SK-N-SH treated with all-trans-retinoic acid at 6 μM for 48 hours (cell line): ENCODE measurements around the gene CYP11A1.

Experiments used
- ATAC-seq: fragments of 200-7000 bp; cut with Tn5 transposase; 3 replicates; pipeline ENCODE4 v1.9.1; 2020; ENCODE audit warnings: mild to moderate bottlenecking, moderate library complexity
- ARNTL ChIP-seq: fragments of 450-650 bp; formaldehyde crosslinking; IDR thresholded peaks from 2 replicates; pipeline ENCODE4 v1.5.0; 2020; ENCODE audit warnings: low read depth, mild to moderate bottlenecking, moderate library complexity, borderline replicate concordance
- BACH2 ChIP-seq: fragments of 250-450 bp; sonication (Bioruptor Pico); IDR thresholded peaks from 2 replicates; pipeline ENCODE4 v1.9.0; 2021; ENCODE audit warnings: mild to moderate bottlenecking, borderline replicate concordance
- CSDC2 ChIP-seq: fragments of 250-450 bp; sonication (Bioruptor Pico); IDR thresholded peaks from 2 replicates; pipeline ENCODE4 v1.5.0; 2020; ENCODE audit warnings: mild to moderate bottlenecking, moderate library complexity
- ESRRG ChIP-seq: fragments of 250-450 bp; sonication (Bioruptor Pico); IDR thresholded peaks from 2 replicates; pipeline ENCODE4 v1.6.1; 2021; ENCODE audit warnings: mild to moderate bottlenecking
- GLIS3 ChIP-seq: fragments of 250-450 bp; sonication (Bioruptor Pico); IDR thresholded peaks from 2 replicates; pipeline ENCODE4 v1.5.0; 2020; ENCODE audit warnings: mild to moderate bottlenecking, moderate library complexity
- ISL1 ChIP-seq: fragments of 250-450 bp; sonication (Bioruptor Pico); IDR thresholded peaks from 2 replicates; pipeline ENCODE4 v2.1.2; 2022; ENCODE audit warnings: mild to moderate bottlenecking, moderate library complexity
- OSR1 ChIP-seq: fragments of 250-450 bp; sonication (Bioruptor Pico); IDR thresholded peaks from 2 replicates; pipeline ENCODE4 v1.8.0; 2022; ENCODE audit warnings: moderate library complexity, mild to moderate bottlenecking, inconsistent platforms
- PPARA ChIP-seq: fragments of 250-450 bp; sonication (Bioruptor Pico); IDR thresholded peaks from 2 replicates; pipeline ENCODE4 v1.5.0; 2020; ENCODE audit warnings: mild to moderate bottlenecking, borderline replicate concordance
- RARB ChIP-seq: fragments of 250-450 bp; sonication (Bioruptor Pico); IDR thresholded peaks from 2 replicates; pipeline ENCODE4 v1.8.0; 2021; ENCODE audit warnings: mild to moderate bottlenecking, moderate library complexity
- TCF4 ChIP-seq: fragments of 250-450 bp; sonication (Bioruptor Pico); IDR thresholded peaks from 2 replicates; pipeline ENCODE4 v1.8.0; 2021; ENCODE audit warnings: mild to moderate bottlenecking, moderate library complexity, borderline replicate concordance
- TOX ChIP-seq: fragments of 250-450 bp; sonication (Bioruptor Pico); IDR thresholded peaks from 2 replicates; pipeline ENCODE4 v1.8.0; 2021; ENCODE audit warnings: mild to moderate bottlenecking, moderate library complexity, borderline replicate concordance
- ZC3H10 ChIP-seq: fragments of 250-450 bp; sonication (Bioruptor Pico); IDR thresholded peaks from 2 replicates; pipeline ENCODE4 v1.5.1; 2021; ENCODE audit warnings: mild to moderate bottlenecking, moderate library complexity
- ZFP3 ChIP-seq: fragments of 250-450 bp; sonication (Bioruptor Pico); IDR thresholded peaks from 2 replicates; pipeline ENCODE4 v1.5.0; 2020; ENCODE audit warnings: mild to moderate bottlenecking, moderate library complexity
- ZFP30 ChIP-seq: fragments of 450-650 bp; formaldehyde crosslinking; IDR thresholded peaks from 2 replicates; pipeline ENCODE4 v1.5.0; 2022; ENCODE audit warnings: mild to moderate bottlenecking, moderate library complexity
- ZNF565 ChIP-seq: fragments of 450-650 bp; formaldehyde crosslinking; conservative IDR thresholded peaks from 2 replicates; pipeline ENCODE4 v1.5.0; 2020; ENCODE audit warnings: low read depth, mild to moderate bottlenecking, moderate library complexity
- ZNF70 ChIP-seq: fragments of 450-650 bp; formaldehyde crosslinking; IDR thresholded peaks from 2 replicates; pipeline ENCODE4 v1.5.0; 2020; ENCODE audit warnings: mild to moderate bottlenecking, moderate library complexity
- ZNF8 ChIP-seq: fragments of 450-650 bp; formaldehyde crosslinking; IDR thresholded peaks from 2 replicates; pipeline ENCODE4 v1.5.0; 2020; ENCODE audit warnings: mild to moderate bottlenecking, moderate library complexity
- TF ChIP-seq, protein P1 (sequence below): fragments of 250-450 bp; sonication (Bioruptor Pico); IDR thresholded peaks from 2 replicates; pipeline ENCODE4 v1.8.0; 2021; ENCODE audit warnings: low read depth, mild to moderate bottlenecking, moderate library complexity, borderline replicate concordance
- TF ChIP-seq, protein P2 (sequence below): fragments of 250-450 bp; sonication (Bioruptor Pico); IDR thresholded peaks from 2 replicates; pipeline ENCODE4 v1.5.1; 2021; ENCODE audit warnings: mild to moderate bottlenecking, moderate library complexity
- TF ChIP-seq, protein P3 (sequence below): fragments of 250-450 bp; sonication (Bioruptor Pico); IDR thresholded peaks from 2 replicates; pipeline ENCODE4 v1.5.0; 2020; ENCODE audit warnings: mild to moderate bottlenecking, moderate library complexity
- TF ChIP-seq, protein P4 (sequence below): fragments of 250-450 bp; sonication (Bioruptor Pico); IDR thresholded peaks from 2 replicates; pipeline ENCODE4 v1.8.0; 2020; ENCODE audit warnings: mild to moderate bottlenecking, moderate library complexity, borderline replicate concordance

The CYP11A1 gene

DNA sequence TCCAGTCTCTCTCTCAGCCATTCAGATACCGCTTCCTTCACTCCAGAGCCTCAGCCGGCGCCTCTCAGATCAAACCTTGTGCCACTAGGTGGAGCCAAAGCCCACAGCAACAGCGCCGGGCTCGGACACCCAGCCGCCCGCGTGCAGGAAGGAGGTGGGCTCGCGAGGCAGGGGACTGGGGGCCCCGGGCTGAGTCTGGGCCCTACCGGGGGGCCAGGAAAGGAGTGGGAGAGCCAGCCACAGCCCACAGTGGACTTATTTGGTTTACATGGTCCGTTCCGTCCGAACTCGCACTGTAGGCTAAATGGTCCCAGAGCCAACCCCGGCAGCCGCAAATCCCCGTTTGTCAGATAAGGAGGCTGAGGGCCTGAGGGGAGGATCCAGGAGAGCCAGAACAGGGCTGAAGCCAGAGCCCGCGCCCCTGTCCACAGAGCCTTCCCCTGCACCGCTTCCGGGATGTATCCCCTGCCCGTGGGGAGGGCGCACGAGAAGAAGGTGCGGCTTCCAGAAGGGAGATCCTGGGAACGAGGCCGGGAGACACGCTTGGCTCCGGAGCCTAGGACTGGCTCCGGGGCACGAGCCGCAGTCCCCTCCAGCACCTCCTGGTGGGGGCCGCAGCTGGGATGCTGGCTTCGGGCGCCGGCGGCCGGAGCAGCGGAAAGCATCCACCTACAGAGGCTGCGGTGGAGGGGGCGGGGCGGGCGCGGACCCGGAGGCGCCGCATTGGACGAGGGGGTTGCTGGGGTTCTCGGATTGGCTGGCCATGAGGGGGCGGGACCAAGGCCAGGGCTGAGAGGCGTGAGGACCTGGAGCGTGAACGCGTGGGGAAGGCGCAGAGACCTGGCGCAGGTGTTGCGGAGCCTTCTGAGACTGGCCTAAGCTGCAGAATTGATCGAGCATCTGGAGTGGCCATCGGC, 6.5 kb upstream of the CYP11A1 start (continued):
- TF ChIP-seq ZFP30 (CRISPR knock-in tag) (no peak), ESRRG (CRISPR knock-in tag) (no peak), ZNF70 (CRISPR knock-in tag) (no peak), ARNTL (no peak), ZFP3 (CRISPR knock-in tag) (no peak), OSR1 (CRISPR knock-in tag) (no peak)
- TF ChIP-seq, protein P1, sequence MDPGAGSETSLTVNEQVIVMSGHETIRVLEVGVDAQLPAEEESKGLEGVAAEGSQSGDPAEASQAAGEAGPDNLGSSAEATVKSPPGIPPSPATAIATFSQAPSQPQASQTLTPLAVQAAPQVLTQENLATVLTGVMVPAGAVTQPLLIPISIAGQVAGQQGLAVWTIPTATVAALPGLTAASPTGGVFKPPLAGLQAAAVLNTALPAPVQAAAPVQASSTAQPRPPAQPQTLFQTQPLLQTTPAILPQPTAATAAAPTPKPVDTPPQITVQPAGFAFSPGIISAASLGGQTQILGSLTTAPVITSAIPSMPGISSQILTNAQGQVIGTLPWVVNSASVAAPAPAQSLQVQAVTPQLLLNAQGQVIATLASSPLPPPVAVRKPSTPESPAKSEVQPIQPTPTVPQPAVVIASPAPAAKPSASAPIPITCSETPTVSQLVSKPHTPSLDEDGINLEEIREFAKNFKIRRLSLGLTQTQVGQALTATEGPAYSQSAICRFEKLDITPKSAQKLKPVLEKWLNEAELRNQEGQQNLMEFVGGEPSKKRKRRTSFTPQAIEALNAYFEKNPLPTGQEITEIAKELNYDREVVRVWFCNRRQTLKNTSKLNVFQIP (CRISPR knock-in tag) = no peak

DNA sequence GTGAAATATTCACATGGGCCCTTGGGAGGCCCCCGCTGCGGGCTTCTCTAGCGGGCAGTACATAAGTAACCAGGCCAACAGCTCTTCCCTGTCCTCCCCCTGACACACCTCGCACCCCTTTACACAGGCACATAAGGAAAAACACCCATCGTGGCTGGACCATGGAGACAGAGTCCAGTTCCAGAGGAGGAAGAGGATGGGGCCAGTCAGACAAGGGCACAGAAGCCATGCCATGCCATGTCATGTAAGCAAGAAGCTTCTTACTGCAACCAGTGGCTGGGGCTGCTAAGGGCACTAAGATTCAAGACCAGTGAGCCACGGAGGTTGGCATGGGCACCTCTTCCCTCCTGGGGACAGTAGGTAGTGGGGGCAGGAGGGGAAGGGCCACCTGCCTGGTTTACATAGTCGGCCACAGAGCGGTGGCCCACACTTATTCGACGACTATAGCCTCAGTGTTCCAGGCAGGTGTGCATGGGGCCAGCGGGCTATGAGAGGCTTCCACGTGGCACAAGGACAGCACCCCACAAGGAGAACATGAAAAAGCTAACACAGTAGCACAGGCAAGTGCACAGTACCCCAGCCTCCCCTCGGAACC, 5.7 kb upstream of the CYP11A1 start:
- TF ChIP-seq ZC3H10 (CRISPR knock-in tag) (no peak), BACH2 (no peak), ISL1 (CRISPR knock-in tag) (no peak), CSDC2 (CRISPR knock-in tag) (no peak), ZNF565 (CRISPR knock-in tag) (no peak), ESRRG (CRISPR knock-in tag) (no peak), OSR1 (CRISPR knock-in tag) (no peak), RARB (CRISPR knock-in tag) (no peak), ZFP3 (CRISPR knock-in tag) (no peak), PPARA (CRISPR knock-in tag) (no peak), GLIS3 (no peak), TCF4 (no peak)
- TF ChIP-seq, protein P1 (CRISPR knock-in tag) = no peak
- TF ChIP-seq, protein P2, sequence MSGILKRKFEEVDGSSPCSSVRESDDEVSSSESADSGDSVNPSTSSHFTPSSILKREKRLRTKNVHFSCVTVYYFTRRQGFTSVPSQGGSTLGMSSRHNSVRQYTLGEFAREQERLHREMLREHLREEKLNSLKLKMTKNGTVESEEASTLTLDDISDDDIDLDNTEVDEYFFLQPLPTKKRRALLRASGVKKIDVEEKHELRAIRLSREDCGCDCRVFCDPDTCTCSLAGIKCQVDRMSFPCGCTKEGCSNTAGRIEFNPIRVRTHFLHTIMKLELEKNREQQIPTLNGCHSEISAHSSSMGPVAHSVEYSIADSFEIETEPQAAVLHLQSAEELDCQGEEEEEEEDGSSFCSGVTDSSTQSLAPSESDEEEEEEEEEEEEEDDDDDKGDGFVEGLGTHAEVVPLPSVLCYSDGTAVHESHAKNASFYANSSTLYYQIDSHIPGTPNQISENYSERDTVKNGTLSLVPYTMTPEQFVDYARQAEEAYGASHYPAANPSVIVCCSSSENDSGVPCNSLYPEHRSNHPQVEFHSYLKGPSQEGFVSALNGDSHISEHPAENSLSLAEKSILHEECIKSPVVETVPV (CRISPR knock-in tag) = no peak

DNA sequence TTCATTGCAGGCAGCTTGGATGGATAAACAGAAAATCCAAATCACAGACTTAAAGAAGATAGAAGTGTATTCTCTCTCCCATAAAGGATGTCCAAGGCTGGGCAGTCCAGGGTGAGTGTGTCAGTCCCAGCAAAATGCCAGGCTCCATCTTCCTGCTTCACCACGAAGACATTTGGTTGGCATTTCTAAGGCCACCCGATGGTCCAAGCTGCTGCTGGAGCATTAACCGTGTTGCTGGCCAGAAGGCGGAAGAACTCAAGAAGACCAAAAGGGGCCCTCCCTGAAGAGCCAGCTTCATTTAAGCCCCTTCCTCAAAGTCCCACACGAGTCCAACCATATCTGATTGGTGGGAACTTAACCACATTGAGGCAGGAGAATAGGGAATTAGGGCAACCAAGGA, 3.0 kb upstream of the CYP11A1 start:
- ATAC-seq = no peak
- TF ChIP-seq, protein P1 (CRISPR knock-in tag) = no peak
- TF ChIP-seq ZNF70 (CRISPR knock-in tag) (no peak), TCF4 (no peak), RARB (CRISPR knock-in tag) (no peak), BACH2 (no peak), TOX (CRISPR knock-in tag) (no peak), ESRRG (CRISPR knock-in tag) (no peak), ZNF8 (no peak), ZFP30 (CRISPR knock-in tag) (no peak), ARNTL (no peak), OSR1 (CRISPR knock-in tag) (no peak), ZFP3 (CRISPR knock-in tag) (no peak), ISL1 (CRISPR knock-in tag) (no peak)
- TF ChIP-seq, protein P2 (CRISPR knock-in tag) = no peak
- TF ChIP-seq, protein P3, sequence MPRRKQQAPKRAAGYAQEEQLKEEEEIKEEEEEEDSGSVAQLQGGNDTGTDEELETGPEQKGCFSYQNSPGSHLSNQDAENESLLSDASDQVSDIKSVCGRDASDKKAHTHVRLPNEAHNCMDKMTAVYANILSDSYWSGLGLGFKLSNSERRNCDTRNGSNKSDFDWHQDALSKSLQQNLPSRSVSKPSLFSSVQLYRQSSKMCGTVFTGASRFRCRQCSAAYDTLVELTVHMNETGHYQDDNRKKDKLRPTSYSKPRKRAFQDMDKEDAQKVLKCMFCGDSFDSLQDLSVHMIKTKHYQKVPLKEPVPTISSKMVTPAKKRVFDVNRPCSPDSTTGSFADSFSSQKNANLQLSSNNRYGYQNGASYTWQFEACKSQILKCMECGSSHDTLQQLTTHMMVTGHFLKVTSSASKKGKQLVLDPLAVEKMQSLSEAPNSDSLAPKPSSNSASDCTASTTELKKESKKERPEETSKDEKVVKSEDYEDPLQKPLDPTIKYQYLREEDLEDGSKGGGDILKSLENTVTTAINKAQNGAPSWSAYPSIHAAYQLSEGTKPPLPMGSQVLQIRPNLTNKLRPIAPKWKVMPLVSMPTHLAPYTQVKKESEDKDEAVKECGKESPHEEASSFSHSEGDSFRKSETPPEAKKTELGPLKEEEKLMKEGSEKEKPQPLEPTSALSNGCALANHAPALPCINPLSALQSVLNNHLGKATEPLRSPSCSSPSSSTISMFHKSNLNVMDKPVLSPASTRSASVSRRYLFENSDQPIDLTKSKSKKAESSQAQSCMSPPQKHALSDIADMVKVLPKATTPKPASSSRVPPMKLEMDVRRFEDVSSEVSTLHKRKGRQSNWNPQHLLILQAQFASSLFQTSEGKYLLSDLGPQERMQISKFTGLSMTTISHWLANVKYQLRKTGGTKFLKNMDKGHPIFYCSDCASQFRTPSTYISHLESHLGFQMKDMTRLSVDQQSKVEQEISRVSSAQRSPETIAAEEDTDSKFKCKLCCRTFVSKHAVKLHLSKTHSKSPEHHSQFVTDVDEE (CRISPR knock-in tag) = no peak
- TF ChIP-seq, protein P4, sequence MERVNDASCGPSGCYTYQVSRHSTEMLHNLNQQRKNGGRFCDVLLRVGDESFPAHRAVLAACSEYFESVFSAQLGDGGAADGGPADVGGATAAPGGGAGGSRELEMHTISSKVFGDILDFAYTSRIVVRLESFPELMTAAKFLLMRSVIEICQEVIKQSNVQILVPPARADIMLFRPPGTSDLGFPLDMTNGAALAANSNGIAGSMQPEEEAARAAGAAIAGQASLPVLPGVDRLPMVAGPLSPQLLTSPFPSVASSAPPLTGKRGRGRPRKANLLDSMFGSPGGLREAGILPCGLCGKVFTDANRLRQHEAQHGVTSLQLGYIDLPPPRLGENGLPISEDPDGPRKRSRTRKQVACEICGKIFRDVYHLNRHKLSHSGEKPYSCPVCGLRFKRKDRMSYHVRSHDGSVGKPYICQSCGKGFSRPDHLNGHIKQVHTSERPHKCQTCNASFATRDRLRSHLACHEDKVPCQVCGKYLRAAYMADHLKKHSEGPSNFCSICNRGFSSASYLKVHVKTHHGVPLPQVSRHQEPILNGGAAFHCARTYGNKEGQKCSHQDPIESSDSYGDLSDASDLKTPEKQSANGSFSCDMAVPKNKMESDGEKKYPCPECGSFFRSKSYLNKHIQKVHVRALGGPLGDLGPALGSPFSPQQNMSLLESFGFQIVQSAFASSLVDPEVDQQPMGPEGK (CRISPR knock-in tag) = no peak

More for the DNA sequence above, 5.7 kb upstream of the CYP11A1 start:
- ATAC-seq = peak; percentile 6
